Amniotic epithelial cell (primary cell): Measurements from ENCODE around the gene HAUS3.
"Not testable (repeated sequence)": the region's sequence is repeated elsewhere in the genome, so short reads cannot be mapped to it uniquely, and the experiment has no call there.

Experiments used
- DNase-seq: peaks from one replicate; pipeline ENCODE4 v3.0.0-alpha.2; 2010; ENCODE audit warnings: low read depth

HAUS3 gene

GRCh38 chr4:2220016-2220630 lies 21.8 kb downstream of the HAUS3 start:
- peak; percentile 54 for DNase-seq

- no peak for DNase-seq
Measured at GRCh38 chr4:2219233-2219760, 22.6 kb downstream of the HAUS3 start.

GRCh38 chr4:2218436-2218835 lies 23.5 kb downstream of the HAUS3 start:
- DNase-seq = no peak

- DNase-seq = peak; percentile 80
Measured at GRCh38 chr4:2217726-2218125, 24.2 kb downstream of the HAUS3 start.

- no peak for DNase-seq
Measured at GRCh38 chr4:2212831-2213230, 29.1 kb downstream of the HAUS3 start.

- DNase-seq = not testable (repeated sequence)
Measured at GRCh38 chr4:2202789-2203188, 39.1 kb downstream of the HAUS3 start.

GRCh38 chr4:2194496-2194895 lies 47.4 kb downstream of the HAUS3 start:
- DNase-seq = peak; percentile 37

GRCh38 chr4:2193326-2193725 lies 48.6 kb downstream of the HAUS3 start:
- no peak for DNase-seq

- no peak for DNase-seq
Measured at GRCh38 chr4:2186865-2187172, 55.1 kb downstream of the HAUS3 start.

- peak; percentile 51 for DNase-seq
Measured at GRCh38 chr4:2186133-2186864, 55.6 kb downstream of the HAUS3 start.

- DNase-seq = peak; percentile 51
Measured at GRCh38 chr4:2183394-2183793, 58.5 kb downstream of the HAUS3 start.

- peak; percentile 48 for DNase-seq
Measured at GRCh38 chr4:2182994-2183393, 58.9 kb downstream of the HAUS3 start.

GRCh38 chr4:2180410-2180809 lies 61.5 kb downstream of the HAUS3 start:
- no peak for DNase-seq

GRCh38 chr4:2179717-2180116 lies 62.2 kb downstream of the HAUS3 start:
- DNase-seq = no peak

- DNase-seq = no peak
Measured at GRCh38 chr4:2178986-2179385, 62.9 kb downstream of the HAUS3 start.
